CD4-positive, CD25-positive, alpha-beta regulatory T cell (primary cell): ENCODE measurements around the gene ASB1. TPM values are rescaled to one million over a fixed set of nuclear protein-coding genes. Genes with fewer than 3 reads are reported as not detected.
A peak's percentile ranks its signal among the peaks of the same experiment; 100 is the strongest.

Source experiments
- ATAC-seq, 2 donors: fragments of 150-1000 bp; cut with Tn5 transposase; one replicate each; pipeline ENCODE4 v1.10.0; 2021; ENCODE audit warnings: low read depth in 2 of 2, moderate number of reproducible peaks in 2 of 2, moderate library complexity in 1 of 2
- DNase-seq, 3 donors: peaks; one replicate each; pipeline versions ENCODE4 v3.0.0 to v3.0.0-alpha.2; 2012 to 2022; ENCODE audit warnings: mixed read lengths in 1 of 3
- H3K27ac ChIP-seq: one replicate; pipeline ENCODE4 v1.7.0; 2013; ENCODE audit warnings: mild to moderate bottlenecking, low read length; ENCODE audit not compliant: insufficient read depth, poor library complexity, severe bottlenecking
- H3K27me3 ChIP-seq: one replicate; pipeline ENCODE4 v1.7.0; 2013; ENCODE audit warnings: low read length; ENCODE audit not compliant: control insufficient read depth, insufficient read depth
- H3K36me3 ChIP-seq: one replicate; pipeline ENCODE4 v1.7.0; 2013; ENCODE audit warnings: mild to moderate bottlenecking, low read length, moderate library complexity; ENCODE audit not compliant: control insufficient read depth, insufficient read depth
- H3K4me1 ChIP-seq: 2 replicates; pipeline ENCODE4 v1.7.0; 2013; ENCODE audit warnings: mild to moderate bottlenecking, low read length; ENCODE audit not compliant: insufficient read depth, control insufficient read depth, poor library complexity, severe bottlenecking
- H3K4me3 ChIP-seq: one replicate; pipeline ENCODE4 v1.7.0; 2013; ENCODE audit warnings: low read depth, mild to moderate bottlenecking, low read length, moderate library complexity
- H3K9me3 ChIP-seq, 2 experiments: 1 replicate in 1 of 2; 2 replicates in 1 of 2; pipeline ENCODE4 v1.7.0; 2013; ENCODE audit warnings: low read length in 2 of 2, mild to moderate bottlenecking in 1 of 2, moderate library complexity in 1 of 2; ENCODE audit not compliant: control insufficient read depth in 2 of 2
- H3K27ac Mint-ChIP-seq, 3 donors: one replicate each; pipeline ENCODE4 v1.8.0; 2020 to 2022; ENCODE audit warnings: mild to moderate bottlenecking in 3 of 3, mixed read lengths in 3 of 3, moderate library complexity in 2 of 3
- H3K27me3 Mint-ChIP-seq: one replicate; pipeline ENCODE4 v1.8.0; 2022; ENCODE audit warnings: mild to moderate bottlenecking, mixed read lengths
- H3K36me3 Mint-ChIP-seq: one replicate; pipeline ENCODE4 v1.8.0; 2020; ENCODE audit warnings: mixed read lengths
- H3K4me1 Mint-ChIP-seq, 4 donors: one replicate each; pipeline ENCODE4 v1.8.0; 2020 to 2022; ENCODE audit warnings: mixed read lengths in 4 of 4, mild to moderate bottlenecking in 1 of 4
- H3K4me3 Mint-ChIP-seq, 4 donors: one replicate each; pipeline ENCODE4 v1.8.0; 2020 to 2022; ENCODE audit warnings: mild to moderate bottlenecking in 4 of 4, mixed read lengths in 4 of 4, moderate library complexity in 3 of 4
- H3K9me3 Mint-ChIP-seq, 7 donors: one replicate each; pipeline ENCODE4 v1.8.0; 2020 to 2022; ENCODE audit warnings: mixed read lengths in 7 of 7, mild to moderate bottlenecking in 3 of 7, moderate library complexity in 2 of 7
- polyA plus RNA-seq, 4 donors: library from polyadenylated mRNA; unstranded; fragments of 300-500 nt; fragmentation: Illumina TruSeq; gene quantifications; one replicate each; pipeline ENCODE4 v1.2.3, GENCODE V29; 2021
- total RNA-seq: library from RNA; stranded (reverse); gene quantifications from one replicate; pipeline ENCODE4 v1.2.3, GENCODE V29; 2022

The ASB1 gene
- total and polyA plus RNA-seq, 5 donors from 2014 or later, result 17.6 to 23.0 (median 21.7) TPM

GRCh38 chr2:238382381-238382781 lies 44.3 kb upstream of the ASB1 start:
- Histone ChIP-seq H3K27ac (no peak overlapping the region), H3K4me3 (no peak overlapping the region), H3K9me3 (no peaks in the 10 kb centered on the region), H3K27me3 (no peaks in the 10 kb centered on the region), H3K36me3 (no peaks in the 10 kb centered on the region), H3K4me1 (peaks cover 11% of the 10 kb centered on the region)
- Mint-ChIP-seq H3K4me1 (peaks cover 7 to 24% (median 14%) of the 10 kb centered on the region in 4 donors), H3K4me3 (no peak overlapping the region), H3K27me3 (no peaks in the 10 kb centered on the region), H3K27ac (no peak overlapping the region), H3K36me3 (peaks cover 28% of the 10 kb centered on the region), H3K9me3 (peaks cover 0 to 1% (median 0%) of the 10 kb centered on the region in 7 donors)
- no peak for DNase-seq
- ATAC-seq, result no peak

GRCh38 chr2:238383135-238383534 lies 43.6 kb upstream of the ASB1 start:
- no peaks in the 10 kb centered on the region for H3K27me3 ChIP-seq
- H3K36me3 Mint-ChIP-seq, result peaks cover 28% of the 10 kb centered on the region
- H3K27ac ChIP-seq, result no peak overlapping the region
- ATAC-seq (no peak), DNase-seq (no peak)
- H3K27me3 Mint-ChIP-seq, result no peaks in the 10 kb centered on the region
- H3K36me3 ChIP-seq, result no peaks in the 10 kb centered on the region
- no peaks in the 10 kb centered on the region for H3K9me3 ChIP-seq
- H3K4me1 ChIP-seq, result peaks cover 11% of the 10 kb centered on the region
- peaks cover 10 to 23% (median 16%) of the 10 kb centered on the region in 4 donors for H3K4me1 Mint-ChIP-seq
- peaks cover 0 to 1% (median 0%) of the 10 kb centered on the region in 7 donors for H3K9me3 Mint-ChIP-seq
- H3K27ac Mint-ChIP-seq, result peak overlapping the region in 1 of 3 donors; percentile 69
- H3K4me3 Mint-ChIP-seq, result no peak overlapping the region
- no peak overlapping the region for H3K4me3 ChIP-seq

GRCh38 chr2:238383743-238384380 lies 42.9 kb upstream of the ASB1 start:
- Histone ChIP-seq H3K4me3 (no peak overlapping the region), H3K36me3 (no peaks in the 10 kb centered on the region), H3K9me3 (no peaks in the 10 kb centered on the region), H3K4me1 (peaks cover 11% of the 10 kb centered on the region), H3K27ac (no peak overlapping the region), H3K27me3 (no peaks in the 10 kb centered on the region)
- H3K4me3 Mint-ChIP-seq, result no peak overlapping the region
- peaks cover 28% of the 10 kb centered on the region for H3K36me3 Mint-ChIP-seq
- peaks cover 0 to 1% (median 0%) of the 10 kb centered on the region in 7 donors for H3K9me3 Mint-ChIP-seq
- H3K4me1 Mint-ChIP-seq, result peaks cover 10 to 21% (median 16%) of the 10 kb centered on the region in 4 donors
- peak overlapping the region in 1 of 3 donors; percentile 62 for H3K27ac Mint-ChIP-seq
- ATAC-seq, result no peak
- no peaks in the 10 kb centered on the region for H3K27me3 Mint-ChIP-seq
- no peak for DNase-seq

DNA sequence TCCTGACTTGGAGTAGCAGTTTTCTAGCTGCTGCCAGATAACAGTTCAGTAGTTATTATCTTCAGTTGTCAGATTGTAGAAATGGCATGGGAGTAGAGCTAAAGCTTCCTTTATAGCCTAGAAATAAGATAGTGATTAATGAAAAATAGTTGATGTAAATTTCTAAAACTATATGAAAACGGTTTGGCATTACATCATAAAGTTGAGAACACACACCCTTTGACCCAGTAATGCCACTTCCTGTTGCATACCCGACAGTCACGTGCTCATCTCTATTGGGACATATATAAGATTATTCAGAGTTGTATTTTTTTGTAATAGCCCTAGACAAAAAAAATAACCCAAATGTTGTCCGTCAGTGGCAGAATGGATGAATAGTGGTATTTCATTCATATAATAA lies 39.4 kb upstream of the ASB1 start:
- Histone ChIP-seq H3K27ac (no peak overlapping the region), H3K4me3 (no peak overlapping the region), H3K9me3 (no peaks in the 10 kb centered on the region), H3K36me3 (no peaks in the 10 kb centered on the region), H3K4me1 (no peaks in the 10 kb centered on the region), H3K27me3 (no peaks in the 10 kb centered on the region)
- Mint-ChIP-seq H3K9me3 (peaks cover 0 to 1% (median 0%) of the 10 kb centered on the region in 7 donors), H3K27me3 (no peaks in the 10 kb centered on the region), H3K36me3 (peaks cover 13% of the 10 kb centered on the region), H3K4me1 (peaks cover 4 to 12% (median 5%) of the 10 kb centered on the region in 4 donors), H3K27ac (no peak overlapping the region), H3K4me3 (no peak overlapping the region)
- peak in 1 of 3 donors; percentile 15 for DNase-seq
- ATAC-seq, result no peak

DNA sequence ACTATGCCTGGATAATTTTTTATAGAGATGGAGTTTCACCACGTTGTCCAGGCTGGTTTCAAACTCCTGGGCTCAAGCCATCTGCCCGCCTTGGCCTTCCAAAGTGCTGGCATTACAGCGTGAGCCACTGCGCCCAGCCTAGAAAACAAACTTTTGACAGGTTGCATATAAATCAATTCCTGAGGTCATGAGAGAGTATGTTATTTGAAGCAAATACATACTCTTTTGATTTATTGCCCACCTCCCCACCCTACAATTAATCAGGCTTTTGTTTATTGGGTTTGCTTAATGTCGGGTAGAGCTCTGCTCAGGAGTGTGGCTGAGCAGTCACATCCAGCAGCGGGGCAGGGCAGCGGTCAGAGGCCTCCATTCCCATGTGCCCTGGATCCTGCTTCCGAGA lies 37.9 kb upstream of the ASB1 start:
- ATAC-seq, result no peak
- no peaks in the 10 kb centered on the region for H3K4me1 ChIP-seq

GRCh38 chr2:238389988-238390589 lies 36.6 kb upstream of the ASB1 start:
- H3K4me1 Mint-ChIP-seq, result peaks cover 4 to 12% (median 5%) of the 10 kb centered on the region in 4 donors
- H3K9me3 ChIP-seq, result no peaks in the 10 kb centered on the region
- no peak overlapping the region for H3K27ac ChIP-seq
- no peaks in the 10 kb centered on the region for H3K36me3 ChIP-seq
- ATAC-seq (no peak), DNase-seq (no peak)
- H3K27me3 ChIP-seq, result no peaks in the 10 kb centered on the region
- H3K9me3 Mint-ChIP-seq, result peaks cover 0 to 1% (median 0%) of the 10 kb centered on the region in 7 donors
- H3K4me1 ChIP-seq, result no peaks in the 10 kb centered on the region
- no peaks in the 10 kb centered on the region for H3K36me3 Mint-ChIP-seq
- H3K4me3 ChIP-seq, result no peak overlapping the region
- no peaks in the 10 kb centered on the region for H3K27me3 Mint-ChIP-seq
- H3K4me3 Mint-ChIP-seq, result no peak overlapping the region
- no peak overlapping the region for H3K27ac Mint-ChIP-seq

More for the DNA sequence above, 37.9 kb upstream of the ASB1 start:
- Histone ChIP-seq H3K27me3 (no peaks in the 10 kb centered on the region), H3K36me3 (no peaks in the 10 kb centered on the region), H3K27ac (no peak overlapping the region), H3K4me3 (no peak overlapping the region), H3K9me3 (no peaks in the 10 kb centered on the region)
- Mint-ChIP-seq H3K27me3 (no peaks in the 10 kb centered on the region), H3K36me3 (peaks cover 3% of the 10 kb centered on the region), H3K27ac (peak overlapping the region in 1 of 3 donors; percentile 36), H3K4me1 (peaks cover 4 to 12% (median 5%) of the 10 kb centered on the region in 4 donors), H3K9me3 (peaks cover 0 to 1% (median 0%) of the 10 kb centered on the region in 7 donors), H3K4me3 (no peak overlapping the region)
- DNase-seq, result no peak

DNA sequence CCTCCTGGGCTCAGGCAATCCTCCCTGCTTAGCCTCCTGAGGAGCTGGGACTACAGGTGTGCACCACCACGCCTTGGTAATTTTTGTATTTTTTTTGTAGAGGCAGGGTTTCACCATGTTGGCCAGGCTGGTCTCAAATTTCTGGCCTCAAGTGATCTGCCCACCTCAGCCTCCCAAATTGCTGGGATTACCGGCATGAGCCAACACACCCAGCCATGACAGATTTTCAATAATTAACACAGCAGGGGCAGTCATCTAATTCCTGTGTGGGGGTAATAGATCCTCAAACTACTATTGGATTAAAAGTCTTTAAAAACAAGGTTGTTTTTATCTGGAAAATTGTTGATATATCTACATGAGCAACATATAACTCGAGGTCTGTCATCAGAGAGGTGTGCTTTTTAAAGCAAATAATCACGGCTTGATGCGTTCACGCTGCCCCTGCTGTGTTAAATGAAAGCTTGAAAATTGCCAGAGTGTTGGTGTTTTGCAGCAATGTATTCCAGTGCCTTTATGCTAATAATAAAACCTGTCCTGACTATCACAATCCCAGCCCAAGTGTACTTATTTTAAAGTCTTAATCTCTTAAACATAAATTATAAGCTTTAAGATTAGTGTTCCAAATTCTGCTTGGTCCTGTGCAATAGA lies 35.6 kb upstream of the ASB1 start:
- H3K4me1 ChIP-seq, result no peaks in the 10 kb centered on the region
- DNase-seq (no peak), ATAC-seq (no peak)
- no peak overlapping the region for H3K4me3 ChIP-seq
- Mint-ChIP-seq H3K36me3 (no peaks in the 10 kb centered on the region), H3K9me3 (no peaks in the 10 kb centered on the region), H3K4me3 (no peak overlapping the region), H3K27me3 (no peaks in the 10 kb centered on the region), H3K27ac (no peak overlapping the region), H3K4me1 (peaks cover 4 to 8% (median 6%) of the 10 kb centered on the region in 4 donors)
- no peaks in the 10 kb centered on the region for H3K9me3 ChIP-seq
- H3K36me3 ChIP-seq, result no peaks in the 10 kb centered on the region
- no peak overlapping the region for H3K27ac ChIP-seq
- H3K27me3 ChIP-seq, result no peaks in the 10 kb centered on the region
